Measurements from ENCODE around the gene NPTXR. TPM values are rescaled to one million over a fixed set of nuclear protein-coding genes. Genes with fewer than 3 reads are reported as not detected.
A peak's percentile ranks its signal among the peaks of the same experiment; 100 is the strongest.

NPTXR gene
- total and polyA plus RNA-seq, 2 donors from 2014 or later: 1.1 to 12.5 TPM

- Histone ChIP-seq H3K4me1 (ENCODE audit: control insufficient read depth in 2 of 3, insufficient read depth in 2 of 3, low read depth in 1 of 3, low read length in 3 of 3) (peaks cover 0 to 5% (median 0%) of the 10 kb centered on the region in 3 donors), H3K36me3 (ENCODE audit: control insufficient read depth in 2 of 3, insufficient read depth in 3 of 3, low read length in 3 of 3) (no peaks in the 10 kb centered on the region), H3K27ac (ENCODE audit: low read depth in 2 of 2, low read length in 2 of 2) (no peak overlapping the region), H3K27me3 (ENCODE audit: control insufficient read depth, insufficient read depth, low read length) (no peaks in the 10 kb centered on the region), H3K4me3 (ENCODE audit: low read length in 3 of 3) (peak overlapping the region in 1 of 3 donors; percentile 2), H3K9me3 (ENCODE audit: control insufficient read depth in 2 of 3, insufficient read depth in 1 of 3, low read length in 3 of 3) (no peaks in the 10 kb centered on the region), H3K9ac (ENCODE audit: low read length in 3 of 3) (no peak overlapping the region)
- intact Hi-C loops (cut with DNase I): loop anchor here (10.0 kb wide), 1 partner anchor 78 kb away; no protein-coding TSS in a partner anchor
- TF ChIP-seq CTCF (IDR thresholded peaks at IDR 0.05; ENCODE audit: borderline replicate concordance, extremely low read depth, insufficient read depth): no peak
- DNase-seq (peak in 1 of 5 donors; percentile 48), FAIRE-seq (no peak)
Observed at GRCh38 chr22:38842512-38843200, 1.2 kb downstream of the NPTXR start.

GRCh38 chr22:38841635-38842034 lies 2.2 kb downstream of the NPTXR start:
- peaks cover 0 to 5% (median 0%) of the 10 kb centered on the region in 3 donors for H3K4me1 ChIP-seq (ENCODE audit: control insufficient read depth in 2 of 3, insufficient read depth in 2 of 3, low read depth in 1 of 3, low read length in 3 of 3)
- no peaks in the 10 kb centered on the region for H3K27me3 ChIP-seq (ENCODE audit: control insufficient read depth, insufficient read depth, low read length)
- no peak for DNase-seq
- no peak overlapping the region for H3K9ac ChIP-seq (ENCODE audit: low read length in 3 of 3)
- H3K4me3 ChIP-seq (ENCODE audit: low read length in 3 of 3): no peak overlapping the region
- no peak for FAIRE-seq
- no peak overlapping the region for H3K27ac ChIP-seq (ENCODE audit: low read depth in 2 of 2, low read length in 2 of 2)
- no peak for TF ChIP-seq CTCF (IDR thresholded peaks at IDR 0.05; ENCODE audit: borderline replicate concordance, extremely low read depth, insufficient read depth)
- H3K36me3 ChIP-seq (ENCODE audit: control insufficient read depth in 2 of 3, insufficient read depth in 3 of 3, low read length in 3 of 3): no peaks in the 10 kb centered on the region
- intact Hi-C loops (cut with DNase I): loop anchor here (10.0 kb wide), 1 partner anchor 77 kb away; no protein-coding TSS in a partner anchor
- no peaks in the 10 kb centered on the region for H3K9me3 ChIP-seq (ENCODE audit: control insufficient read depth in 2 of 3, insufficient read depth in 1 of 3, low read length in 3 of 3)

- Histone ChIP-seq H3K9me3 (ENCODE audit: control insufficient read depth in 2 of 3, insufficient read depth in 1 of 3, low read length in 3 of 3) (no peaks in the 10 kb centered on the region), H3K27ac (ENCODE audit: low read depth in 2 of 2, low read length in 2 of 2) (no peak overlapping the region), H3K27me3 (ENCODE audit: control insufficient read depth, insufficient read depth, low read length) (no peaks in the 10 kb centered on the region), H3K36me3 (ENCODE audit: control insufficient read depth in 2 of 3, insufficient read depth in 3 of 3, low read length in 3 of 3) (no peaks in the 10 kb centered on the region), H3K9ac (ENCODE audit: low read length in 3 of 3) (no peak overlapping the region), H3K4me1 (ENCODE audit: control insufficient read depth in 2 of 3, insufficient read depth in 2 of 3, low read depth in 1 of 3, low read length in 3 of 3) (peaks cover 0 to 5% (median 0%) of the 10 kb centered on the region in 3 donors), H3K4me3 (ENCODE audit: low read length in 3 of 3) (no peak overlapping the region)
- DNase-seq: no peak
- intact Hi-C loops (cut with DNase I): loop anchor here (10.0 kb wide), 1 partner anchor 76 kb away; no protein-coding TSS in a partner anchor
- TF ChIP-seq CTCF (IDR thresholded peaks at IDR 0.05; ENCODE audit: borderline replicate concordance, extremely low read depth, insufficient read depth): no peak
- FAIRE-seq: no peak
Observed at GRCh38 chr22:38841211-38841610, 2.6 kb downstream of the NPTXR start.

Measured in kidney (tissue), 14 donors.